Amygdala (tissue), 56 donors: ENCODE measurements around the gene TEX36.
"Not testable (repeated sequence)": the region's sequence is repeated elsewhere in the genome, so short reads cannot be mapped to it uniquely, and the experiment has no call there.

Experiments used
- DNase-seq, 56 donors: peaks; one replicate each; lab custom pipeline; 2025; lab: John Stamatoyannopoulos, UW

TEX36 gene

GRCh38 chr10:125637496-125637895 is 45.5 kb downstream of the TEX36 start:
- DNase-seq, result no peak

GRCh38 chr10:125634606-125635005 is 48.4 kb downstream of the TEX36 start:
- no peak for DNase-seq

DNA sequence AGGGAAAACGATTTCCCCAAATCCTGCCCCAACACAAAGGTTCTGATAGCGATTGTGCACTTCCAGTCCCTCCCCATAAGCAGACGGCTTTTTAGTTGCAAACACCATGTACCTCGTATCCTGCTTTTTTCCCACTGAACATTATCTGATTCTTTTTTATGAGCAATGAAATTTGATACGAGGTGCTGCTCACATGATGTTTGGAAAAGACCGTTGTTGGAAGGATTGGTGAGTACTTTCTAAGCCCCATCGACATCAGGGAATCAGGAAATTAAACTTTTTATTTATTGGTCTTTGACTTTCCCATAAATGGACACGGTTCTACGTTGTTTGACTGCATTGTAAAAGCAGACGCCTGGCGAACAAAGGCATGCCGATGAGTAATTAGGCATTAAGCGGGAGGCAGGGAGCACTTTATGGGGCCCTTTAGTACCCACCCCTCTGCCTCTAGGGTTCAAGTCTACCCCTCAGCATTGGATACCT is 49.4 kb downstream of the TEX36 start:
- no peak for DNase-seq

DNA sequence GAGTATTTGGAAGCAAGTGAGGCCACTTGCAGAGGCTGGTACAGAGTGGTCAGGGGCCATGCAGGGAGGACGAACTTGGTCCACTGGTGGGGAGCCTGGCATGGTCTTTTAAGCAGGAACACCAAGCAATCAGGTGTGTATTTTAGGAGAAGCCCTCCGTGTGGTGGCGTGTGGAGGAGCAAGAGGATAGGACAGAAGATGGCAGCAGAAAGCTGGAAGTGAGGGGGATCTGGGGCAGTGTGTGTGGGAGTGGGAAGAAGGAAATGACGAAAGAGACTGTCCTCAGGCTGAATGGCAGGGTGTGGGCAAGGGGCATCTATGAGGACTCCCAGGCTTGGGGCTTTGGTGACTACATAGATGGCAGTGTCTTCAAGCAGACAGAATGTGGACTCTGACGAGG is 51.2 kb downstream of the TEX36 start:
- DNase-seq, result no peak

- no peak for DNase-seq
These were observed 53.1 kb downstream of the TEX36 start for GRCh38 chr10:125629758-125630376.

DNA sequence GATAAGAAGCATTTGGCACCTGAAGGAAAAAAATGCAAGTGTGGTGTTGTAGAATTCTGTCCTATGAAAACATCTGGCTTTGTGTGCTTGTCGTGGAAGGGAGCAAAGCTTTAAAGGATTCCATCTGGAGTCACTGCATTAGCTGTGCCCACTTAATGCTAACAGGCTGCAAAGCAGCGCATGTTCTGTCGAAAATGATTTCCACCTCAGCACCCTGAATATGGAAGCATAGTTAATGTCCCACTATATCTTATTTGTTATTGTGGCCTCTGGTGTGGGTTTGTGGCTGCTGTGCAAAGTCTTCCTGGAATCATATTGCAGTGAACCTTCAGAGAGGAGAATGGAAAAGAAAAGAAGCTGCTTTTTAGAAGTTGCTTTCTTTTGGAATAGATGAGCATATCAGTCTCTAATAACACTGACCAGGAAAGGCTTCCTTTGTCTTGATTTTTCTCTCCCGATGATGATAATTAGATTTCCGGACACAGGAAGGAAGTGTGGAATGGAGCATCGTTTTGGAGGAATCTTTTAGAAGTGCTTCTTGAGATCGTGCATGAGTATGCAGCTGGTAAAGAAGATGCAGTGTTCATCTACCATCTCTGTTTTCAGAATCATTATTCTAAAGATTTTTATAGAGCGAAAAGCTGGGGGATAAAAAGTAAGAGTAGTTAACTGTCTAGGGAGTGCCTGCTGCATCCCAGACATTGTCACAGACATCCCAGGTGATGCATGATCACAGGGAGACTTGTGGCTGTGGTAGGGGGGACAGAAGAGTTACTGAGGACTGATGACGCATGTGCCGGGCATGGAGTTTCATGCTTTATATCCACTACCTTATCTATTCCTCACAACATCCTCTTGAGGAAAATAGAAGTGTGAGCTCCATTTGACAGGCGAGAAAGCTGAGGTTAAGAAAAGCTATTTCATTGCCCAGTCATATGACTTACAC is 54.6 kb downstream of the TEX36 start:
- no peak for DNase-seq

GRCh38 chr10:125627646-125628045 is 55.3 kb downstream of the TEX36 start:
- DNase-seq, result no peak

GRCh38 chr10:125626671-125627070 is 56.3 kb downstream of the TEX36 start:
- DNase-seq, result no peak

- no peak for DNase-seq
These were observed 57.4 kb downstream of the TEX36 start for GRCh38 chr10:125625586-125625985.

DNA sequence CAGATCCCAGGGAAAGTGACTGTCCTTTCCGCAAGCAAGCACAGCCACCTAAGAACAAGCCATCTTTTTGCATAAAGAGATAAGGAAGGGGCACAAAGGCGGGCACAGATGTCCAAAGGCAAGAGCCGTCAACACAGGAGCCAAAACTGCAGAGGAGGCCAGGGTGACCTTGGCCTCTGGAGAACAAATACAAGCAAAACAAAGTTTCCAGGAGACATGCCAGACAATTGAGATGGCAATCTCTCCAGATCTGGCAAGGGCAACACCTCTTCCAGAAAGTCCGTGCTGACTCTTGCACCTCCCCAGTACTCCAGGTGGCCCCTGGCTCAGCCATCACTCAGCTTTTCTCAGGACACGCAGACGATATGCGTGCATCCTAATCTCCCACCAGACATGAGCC is 58.2 kb downstream of the TEX36 start:
- no peak for DNase-seq

DNA sequence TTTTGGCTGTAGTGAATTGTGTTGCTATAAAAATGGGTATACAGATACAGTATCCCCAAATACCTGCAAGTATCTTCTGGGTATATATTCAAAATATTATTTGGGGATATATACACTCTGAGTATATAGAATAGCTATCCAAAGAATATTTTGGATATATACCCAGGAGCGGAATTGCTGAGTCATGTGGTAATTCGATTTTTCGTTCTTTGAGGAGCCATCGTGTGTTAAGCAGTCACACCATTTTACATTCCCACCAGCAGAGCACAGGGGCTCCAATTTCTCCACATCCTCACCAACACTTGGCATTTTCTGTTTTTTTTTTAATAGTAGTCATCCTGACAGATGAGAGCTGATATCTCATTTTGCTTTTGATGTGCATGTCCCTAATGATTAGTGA is 61.9 kb downstream of the TEX36 start:
- no peak for DNase-seq

- DNase-seq, result no peak
These were observed 62.6 kb downstream of the TEX36 start for GRCh38 chr10:125620401-125620800.

DNA sequence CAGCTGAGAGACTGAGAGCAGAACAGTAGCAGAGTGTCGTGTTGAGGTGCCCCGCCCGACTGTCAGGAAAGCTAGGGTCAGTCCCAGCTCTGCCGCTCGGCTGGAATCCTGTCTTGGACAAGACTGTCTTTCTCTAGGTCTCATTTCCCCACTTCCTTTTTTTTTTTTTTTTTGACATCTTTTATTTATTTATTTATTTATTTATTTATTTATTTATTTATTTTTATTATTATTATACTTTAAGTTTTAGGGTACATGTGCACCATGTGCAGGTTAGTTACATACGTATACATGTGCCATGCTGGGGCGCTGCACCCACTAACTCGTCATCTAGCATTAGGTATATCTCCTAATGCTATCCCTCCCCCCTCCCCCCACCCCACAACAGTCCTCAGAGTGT is 69.9 kb downstream of the TEX36 start:
- DNase-seq, result not testable (repeated sequence)

DNA sequence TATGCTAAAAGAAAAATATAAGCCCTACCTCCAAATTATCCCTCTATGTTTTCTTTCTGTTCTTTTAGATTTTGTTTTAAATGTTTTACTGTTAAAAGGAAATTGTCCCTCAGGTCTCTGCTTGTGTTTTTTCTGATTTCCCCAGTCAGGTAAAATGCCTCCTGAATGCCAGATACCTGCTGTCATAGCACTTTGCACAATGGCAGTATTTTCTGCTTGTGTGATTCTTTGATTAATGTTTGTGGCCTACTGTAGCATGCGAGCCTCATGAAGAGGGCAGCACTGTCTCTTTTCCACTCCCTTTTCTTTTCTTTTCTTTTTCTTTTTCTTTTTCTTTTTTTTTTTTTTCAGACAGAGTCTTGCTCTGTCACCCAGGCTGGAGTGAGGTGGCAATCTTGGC is 71.2 kb downstream of the TEX36 start:
- DNase-seq, result no peak

- DNase-seq, result no peak
These were observed 71.7 kb downstream of the TEX36 start for GRCh38 chr10:125611216-125611615.

GRCh38 chr10:125609859-125610258 is 73.1 kb downstream of the TEX36 start:
- DNase-seq, result no peak

- DNase-seq, result no peak
These were observed 74.5 kb downstream of the TEX36 start for GRCh38 chr10:125608474-125608873.

- DNase-seq, result no peak
These were observed 75.2 kb downstream of the TEX36 start for GRCh38 chr10:125607689-125608290.

- no peak for DNase-seq
These were observed 76.5 kb downstream of the TEX36 start for GRCh38 chr10:125606414-125607010.
